H9 (cell line): ENCODE results near the gene ADCY4. TPM values are rescaled to one million over a fixed set of nuclear protein-coding genes. Genes with fewer than 3 reads are reported as not detected.

Experiments
- DNase-seq: peaks from one replicate; pipeline ENCODE4 v3.0.0-alpha.2; 2017
- H2AFZ ChIP-seq: one replicate; pipeline ENCODE4 v1.6.1; 2013; ENCODE audit warnings: mild to moderate bottlenecking, low read length, control low read depth, moderate library complexity
- H2AK5ac ChIP-seq: 2 replicates; pipeline ENCODE4 v1.6.1; 2013; ENCODE audit warnings: low read length, control low read depth, mixed read lengths; ENCODE audit not compliant: insufficient read length
- H2BK120ac ChIP-seq: one replicate; pipeline ENCODE4 v1.6.1; 2013; ENCODE audit warnings: low read depth, mild to moderate bottlenecking, low read length, control low read depth, inconsistent platforms; ENCODE audit not compliant: poor library complexity, severe bottlenecking
- H2BK12ac ChIP-seq: 2 replicates; pipeline ENCODE4 v1.6.1; 2013; ENCODE audit warnings: low read length, control low read depth, mixed read lengths, low read depth; ENCODE audit not compliant: insufficient read length
- H2BK15ac ChIP-seq: 2 replicates; pipeline ENCODE4 v1.6.1; 2013; ENCODE audit warnings: low read depth, low read length, control low read depth
- H2BK20ac ChIP-seq: one replicate; pipeline ENCODE4 v1.6.1; 2013; ENCODE audit warnings: low read depth, mild to moderate bottlenecking, low read length, control low read depth, inconsistent platforms; ENCODE audit not compliant: poor library complexity, severe bottlenecking
- H2BK5ac ChIP-seq: 2 replicates; pipeline ENCODE4 v1.6.1; 2013; ENCODE audit warnings: low read length, control low read depth, mixed read lengths; ENCODE audit not compliant: insufficient read length
- H3K14ac ChIP-seq: 2 replicates; pipeline ENCODE4 v1.6.1; 2013; ENCODE audit warnings: low read length, control low read depth; ENCODE audit not compliant: insufficient read depth
- H3K18ac ChIP-seq: 2 replicates; pipeline ENCODE4 v1.6.1; 2013; ENCODE audit warnings: low read depth, mild to moderate bottlenecking, mixed read lengths, low read length, control low read depth; ENCODE audit not compliant: insufficient read length
- H3K23ac ChIP-seq: 2 replicates; pipeline ENCODE4 v1.6.1; 2013; ENCODE audit warnings: low read length, control low read depth, mixed read lengths, low read depth; ENCODE audit not compliant: insufficient read length
- H3K23me2 ChIP-seq: 2 replicates; pipeline ENCODE4 v1.6.1; 2013; ENCODE audit warnings: low read depth, mild to moderate bottlenecking, mixed read lengths, low read length, control low read depth; ENCODE audit not compliant: insufficient read length, poor library complexity, severe bottlenecking
- H3K27ac ChIP-seq: 2 replicates; pipeline ENCODE4 v1.5.1; 2013; ENCODE audit warnings: low read length, control low read depth, mixed read lengths, low read depth; ENCODE audit not compliant: insufficient read length
- H3K27me3 ChIP-seq: 2 replicates; pipeline ENCODE4 v1.6.1; 2013; ENCODE audit warnings: low read length, control low read depth, inconsistent platforms; ENCODE audit not compliant: insufficient read depth
- H3K4ac ChIP-seq: 2 replicates; pipeline ENCODE4 v1.6.1; 2013; ENCODE audit warnings: low read depth, mild to moderate bottlenecking, control low read depth, inconsistent platforms, low read length, moderate library complexity
- H3K4me1 ChIP-seq: 2 replicates; pipeline ENCODE4 v1.6.1; 2013; ENCODE audit warnings: low read length, control low read depth, inconsistent platforms; ENCODE audit not compliant: insufficient read depth
- H3K4me2 ChIP-seq: 2 replicates; pipeline ENCODE4 v1.6.1; 2013; ENCODE audit warnings: low read length, control low read depth, mixed read lengths; ENCODE audit not compliant: insufficient read length, insufficient read depth
- H3K56ac ChIP-seq: 2 replicates; pipeline ENCODE4 v1.6.1; 2013; ENCODE audit warnings: low read depth, mild to moderate bottlenecking, mixed read lengths, low read length, control low read depth; ENCODE audit not compliant: insufficient read length
- H3K79me1 ChIP-seq: 2 replicates; pipeline ENCODE4 v1.6.1; 2013; ENCODE audit warnings: low read depth, mild to moderate bottlenecking, moderate library complexity, low read length, control low read depth, inconsistent platforms; ENCODE audit not compliant: insufficient read depth, poor library complexity, severe bottlenecking
- H3K79me2 ChIP-seq: 2 replicates; pipeline ENCODE4 v1.6.1; 2013; ENCODE audit warnings: low read length, control low read depth, inconsistent platforms; ENCODE audit not compliant: insufficient read depth
- H3K9ac ChIP-seq: 2 replicates; pipeline ENCODE4 v1.6.1; 2013; ENCODE audit warnings: low read length, control low read depth, mixed read lengths; ENCODE audit not compliant: insufficient read length; ENCODE audit errors: extremely low read depth
- H3K9me3 ChIP-seq: one replicate; pipeline ENCODE4 v1.6.1; 2013; ENCODE audit warnings: low read depth, low read length, inconsistent platforms; ENCODE audit not compliant: control insufficient read depth
- H3T11ph ChIP-seq: one replicate; pipeline ENCODE4 v1.6.1; 2013; ENCODE audit warnings: mild to moderate bottlenecking, low read length, control low read depth, inconsistent platforms
- H4K20me1 ChIP-seq: one replicate; pipeline ENCODE4 v1.6.1; 2013; ENCODE audit not compliant: control insufficient read depth, insufficient read length, insufficient read depth
- H4K5ac ChIP-seq: 2 replicates; pipeline ENCODE4 v1.6.1; 2013; ENCODE audit warnings: low read depth, mild to moderate bottlenecking, mixed read lengths, low read length, control low read depth; ENCODE audit not compliant: insufficient read length
- H4K8ac ChIP-seq: replicated peaks from 2 replicates; pipeline ENCODE4 v1.6.1; 2013; ENCODE audit warnings: low read length, control low read depth, mixed read lengths, low read depth; ENCODE audit not compliant: insufficient read length
- H4K91ac ChIP-seq: 2 replicates; pipeline ENCODE4 v1.6.1; 2013; ENCODE audit warnings: low read depth, mild to moderate bottlenecking, moderate library complexity, mixed read lengths, low read length, control low read depth; ENCODE audit not compliant: insufficient read length
- H3K27ac Mint-ChIP-seq, 3 experiments: 2 replicates in 2 of 3; 3 replicates in 1 of 3; pipeline ENCODE4 v1.8.0; 2020 to 2021; ENCODE audit warnings: mixed read lengths in 3 of 3, mild to moderate bottlenecking in 1 of 3, moderate library complexity in 1 of 3
- H3K27me3 Mint-ChIP-seq: 2 replicates; pipeline ENCODE4 v1.8.0; 2021; ENCODE audit warnings: low read depth, mild to moderate bottlenecking, moderate library complexity, mixed read lengths
- H3K36me3 Mint-ChIP-seq, 3 experiments: 2 replicates in 2 of 3; 3 replicates in 1 of 3; pipeline ENCODE4 v1.8.0; 2020 to 2021; ENCODE audit warnings: low read depth in 3 of 3, mixed read lengths in 3 of 3; ENCODE audit not compliant: insufficient read depth in 1 of 3
- H3K4me1 Mint-ChIP-seq, 2 experiments: 2 replicates each; pipeline ENCODE4 v1.8.0; 2020; ENCODE audit warnings: mixed read lengths in 2 of 2
- H3K4me3 Mint-ChIP-seq, 2 experiments: 2 replicates in 1 of 2; 3 replicates in 1 of 2; pipeline ENCODE4 v1.8.0; 2020 to 2021; ENCODE audit warnings: mild to moderate bottlenecking in 2 of 2, mixed read lengths in 2 of 2, moderate library complexity in 1 of 2
- H3K9me3 Mint-ChIP-seq, 2 experiments: 2 replicates in 1 of 2; 3 replicates in 1 of 2; pipeline ENCODE4 v1.8.0; 2020; ENCODE audit warnings: mild to moderate bottlenecking in 2 of 2, mixed read lengths in 2 of 2, moderate library complexity in 1 of 2
- CTCF ChIP-seq: fragments of 200-600 bp; sonication (generic); conservative IDR thresholded peaks from 3 replicates; pipeline ENCODE4 v1.8.0; 2021; ENCODE audit warnings: antibody characterized with exemption, mild to moderate bottlenecking
- WGBS: extraction: QIAGEN DNeasy Blood & Tissue Kit; methylation state at CpG from one replicate; pipeline ENCODE4 v1.1.7; 2013; ENCODE audit warnings: missing lambda C conversion rate, low lambda C conversion rate, mixed read lengths; ENCODE audit not compliant: insufficient read length; ENCODE audit errors: extremely low coverage; 5-methylcytosine and 5-hydroxymethylcytosine counted together
- total RNA-seq: library from RNA; stranded (reverse); gene quantifications from 2 replicates; pipeline ENCODE4 v1.2.1, GENCODE V29; 2021

Gene ADCY4
- total RNA-seq, 1 experiment from 2014 or later, result 0.09 TPM

DNA sequence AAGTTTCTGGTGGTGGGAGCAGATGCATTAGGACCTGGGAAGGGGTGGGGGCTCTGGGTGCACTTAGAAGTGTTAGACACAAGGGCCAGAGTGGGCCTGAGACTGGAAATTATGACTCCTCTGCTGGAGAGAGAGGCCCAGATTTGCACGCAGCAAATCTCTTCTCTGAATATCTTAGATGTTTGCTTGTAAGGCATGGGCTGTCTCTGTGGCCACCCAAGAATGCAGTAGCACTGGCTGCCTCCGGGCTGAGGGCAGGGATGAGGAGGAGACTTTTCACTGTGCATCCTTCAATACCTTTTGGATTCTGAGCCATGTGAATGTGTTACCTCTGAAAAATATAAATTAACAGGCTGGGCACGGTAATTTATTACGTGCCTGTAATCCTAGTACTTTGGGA lies 49.5 kb downstream of the ADCY4 start:
- Histone ChIP-seq H3K79me1 (no peaks in the 10 kb centered on the region), H3K23me2 (no peaks in the 10 kb centered on the region), H2BK15ac (no peak overlapping the region), H3K14ac (no peak overlapping the region), H3K4ac (no peak overlapping the region), H3K23ac (no peak overlapping the region), H3K56ac (no peak overlapping the region), H2BK5ac (no peak overlapping the region), H3K9ac (no peak overlapping the region), H2AK5ac (no peak overlapping the region), H2BK12ac (no peak overlapping the region), H3K9me3 (no peaks in the 10 kb centered on the region), H3K4me2 (no peak overlapping the region), H4K91ac (no peak overlapping the region), H3K4me1 (no peaks in the 10 kb centered on the region), H3T11ph (no peak overlapping the region), H3K18ac (no peak overlapping the region), H2BK120ac (no peak overlapping the region), H4K5ac (no peak overlapping the region), H2AFZ (no peak overlapping the region), H4K20me1 (no peaks in the 10 kb centered on the region), H3K27me3 (no peaks in the 10 kb centered on the region), H4K8ac (no peak overlapping the region), H2BK20ac (no peak overlapping the region), H3K27ac (no peak overlapping the region), H3K79me2 (no peaks in the 10 kb centered on the region)
- DNase-seq, result no peak
- peaks cover 2% of the 10 kb centered on the region in 2 experiments; a peak in 1 of 4 replicates for H3K4me1 Mint-ChIP-seq
- H3K27ac Mint-ChIP-seq, result no peak overlapping the region
- no peaks in the 10 kb centered on the region for H3K9me3 Mint-ChIP-seq
- H3K27me3 Mint-ChIP-seq, result no peaks in the 10 kb centered on the region
- TF ChIP-seq CTCF, result no peak
- no peak overlapping the region for H3K4me3 Mint-ChIP-seq
- no CpG with 5 or more reads among the region's 4 CpGs for WGBS
- H3K36me3 Mint-ChIP-seq, result peaks cover 0 to 7% (median under 1%) of the 10 kb centered on the region in 3 experiments; a peak in 2 of 7 replicates
